Measurements from ENCODE around the gene NCAPG. TPM values are rescaled to one million over a fixed set of nuclear protein-coding genes. Genes with fewer than 3 reads are reported as not detected.

NCAPG gene
- total and polyA plus RNA-seq, 7 donors: 0.13 to 0.44 (median 0.30) TPM

DNA sequence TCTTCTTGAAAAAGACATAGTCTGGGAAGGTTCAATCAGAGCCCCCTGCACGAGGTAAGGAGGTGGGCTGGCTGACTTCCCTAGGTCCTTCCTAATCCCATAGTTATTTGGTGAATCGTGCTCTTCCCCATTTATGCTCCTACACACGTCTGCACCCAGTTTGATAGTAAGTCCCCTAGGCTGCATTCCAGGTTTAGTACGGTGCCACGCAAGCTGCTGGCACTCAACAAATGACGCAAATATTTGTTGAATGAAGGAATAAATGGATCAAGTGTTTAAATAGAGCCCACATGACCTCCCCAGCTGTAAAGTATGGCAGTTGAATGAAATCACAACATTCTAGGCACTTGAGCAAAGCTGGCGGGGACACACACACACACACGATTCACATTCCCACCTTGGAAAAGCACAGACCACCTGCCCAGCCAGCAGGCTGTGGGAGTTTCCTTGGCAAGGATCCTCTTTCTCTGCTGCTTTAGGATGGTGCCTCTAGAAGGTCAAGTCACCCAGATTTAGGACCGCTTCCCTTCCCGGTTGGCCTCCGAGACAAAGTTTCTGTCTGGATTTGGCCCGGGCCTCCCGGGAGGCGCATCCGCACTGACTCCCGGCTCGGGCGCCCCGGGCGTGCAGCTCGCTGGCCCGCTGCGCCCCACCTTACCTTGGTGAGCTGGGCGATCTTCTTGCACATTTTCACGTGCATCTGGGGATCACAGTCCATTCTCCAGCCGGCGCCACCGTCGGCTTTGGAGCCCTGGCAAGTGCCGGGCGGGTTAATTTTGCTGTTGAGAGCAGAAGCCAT, 30.1 kb upstream of the NCAPG start:
- peak; percentile 42 to 65 (median 52) for ATAC-seq

DNA sequence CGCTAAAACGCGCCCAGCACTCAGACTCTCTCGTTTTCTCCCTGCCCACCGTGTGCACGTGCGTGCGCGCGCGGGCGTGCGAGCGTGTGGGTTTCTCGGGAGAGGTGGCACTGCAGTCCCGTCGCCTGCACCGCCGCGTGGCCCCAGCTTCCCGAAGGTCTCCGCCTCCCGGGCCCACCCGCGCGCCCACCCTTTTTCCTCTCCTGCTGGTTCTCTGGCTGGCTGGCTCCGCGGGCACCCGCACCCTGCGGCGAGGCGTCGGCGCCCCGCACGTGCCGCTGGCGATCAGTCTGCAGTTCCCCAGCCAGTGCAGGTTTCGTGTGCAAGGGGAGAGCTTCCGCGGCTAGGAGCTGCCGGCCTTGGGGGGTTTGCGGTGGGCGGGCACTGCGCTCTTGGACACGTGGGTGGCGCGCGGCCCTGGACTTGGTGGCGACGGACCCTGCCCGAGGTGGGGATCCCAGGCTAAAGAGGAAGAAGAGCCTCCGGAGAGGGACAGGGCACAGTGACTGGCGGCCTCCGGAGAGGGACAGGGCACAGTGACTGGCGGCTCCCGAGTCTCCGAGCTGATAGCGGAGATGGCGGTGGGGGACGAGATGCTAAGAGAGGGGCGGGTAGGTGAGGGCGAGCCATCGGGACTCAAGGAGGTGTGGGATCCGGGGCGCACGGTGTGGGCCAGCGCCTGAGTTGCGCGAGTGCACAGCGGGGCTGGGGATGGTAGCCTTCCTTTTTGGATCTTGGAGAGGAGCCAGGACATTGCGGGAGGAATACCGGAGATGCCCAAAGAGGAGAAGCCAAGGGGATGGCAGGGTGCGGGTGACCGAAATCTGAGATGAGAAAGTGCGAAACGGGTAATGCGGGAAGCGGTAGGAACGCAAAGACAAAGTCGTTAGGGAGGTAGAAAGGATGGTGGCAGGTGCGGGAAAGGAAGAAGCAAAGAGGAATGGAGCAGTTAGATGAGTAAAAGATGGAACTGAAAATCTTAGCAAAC, 29.2 kb upstream of the NCAPG start, which contains the start of gene FAM184B:
FAM184B (minus strand) TSS at position 322 of the 988 bp plus-strand sequence. CDS start 322 bp downstream, outside the sequence.
- H3K9me3 ChIP-seq: no peaks in the 10 kb centered on the region
- H3K27ac ChIP-seq: no peak within 1 kb of the TSS
- DNase-seq: peak in 1 of 2 donors; percentile 55
- no peaks in the 10 kb centered on the region for H3K36me3 ChIP-seq (ENCODE audit: insufficient read depth in 1 of 2, low read depth in 1 of 2)
- TF ChIP-seq, protein P1, sequence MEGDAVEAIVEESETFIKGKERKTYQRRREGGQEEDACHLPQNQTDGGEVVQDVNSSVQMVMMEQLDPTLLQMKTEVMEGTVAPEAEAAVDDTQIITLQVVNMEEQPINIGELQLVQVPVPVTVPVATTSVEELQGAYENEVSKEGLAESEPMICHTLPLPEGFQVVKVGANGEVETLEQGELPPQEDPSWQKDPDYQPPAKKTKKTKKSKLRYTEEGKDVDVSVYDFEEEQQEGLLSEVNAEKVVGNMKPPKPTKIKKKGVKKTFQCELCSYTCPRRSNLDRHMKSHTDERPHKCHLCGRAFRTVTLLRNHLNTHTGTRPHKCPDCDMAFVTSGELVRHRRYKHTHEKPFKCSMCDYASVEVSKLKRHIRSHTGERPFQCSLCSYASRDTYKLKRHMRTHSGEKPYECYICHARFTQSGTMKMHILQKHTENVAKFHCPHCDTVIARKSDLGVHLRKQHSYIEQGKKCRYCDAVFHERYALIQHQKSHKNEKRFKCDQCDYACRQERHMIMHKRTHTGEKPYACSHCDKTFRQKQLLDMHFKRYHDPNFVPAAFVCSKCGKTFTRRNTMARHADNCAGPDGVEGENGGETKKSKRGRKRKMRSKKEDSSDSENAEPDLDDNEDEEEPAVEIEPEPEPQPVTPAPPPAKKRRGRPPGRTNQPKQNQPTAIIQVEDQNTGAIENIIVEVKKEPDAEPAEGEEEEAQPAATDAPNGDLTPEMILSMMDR (IDR thresholded peaks at IDR 0.05): no peak
- WGBS, 3 donors: 1 to 3% (median 2%) methylated on average over 73 to 82 of the region's 82 CpGs
- peaks cover 0 to 3% (median 0%) of the 10 kb centered on the region in 3 donors for H3K27me3 ChIP-seq (ENCODE audit: insufficient read depth in 3 of 3, low read length in 2 of 3)
- intact Hi-C loops (cut with DNase I): no loop called here
- H3K4me1 ChIP-seq: peaks cover 3% of the 10 kb centered on the region
- ATAC-seq: peak; percentile 59 to 79 (median 64)
- H3K4me3 ChIP-seq: peak within 1 kb of the TSS; percentile 69

More for the DNA sequence above, 30.1 kb upstream of the NCAPG start:
- Histone ChIP-seq H3K4me1 (peaks cover 3% of the 10 kb centered on the region), H3K27ac (no peak overlapping the region), H3K4me3 (peak overlapping the region; percentile 69), H3K27me3 (ENCODE audit: insufficient read depth in 3 of 3, low read length in 2 of 3) (peaks cover 0 to 3% (median 0%) of the 10 kb centered on the region in 3 donors), H3K9me3 (no peaks in the 10 kb centered on the region), H3K36me3 (ENCODE audit: insufficient read depth in 1 of 2, low read depth in 1 of 2) (no peaks in the 10 kb centered on the region)
- WGBS, 3 donors: 6 to 11% (median 6%) methylated on average over 31 of the region's 31 CpGs
- TF ChIP-seq, protein P1 (IDR thresholded peaks at IDR 0.05): no peak
- DNase-seq: no peak
- intact Hi-C loops (cut with DNase I): no loop called here

DNA sequence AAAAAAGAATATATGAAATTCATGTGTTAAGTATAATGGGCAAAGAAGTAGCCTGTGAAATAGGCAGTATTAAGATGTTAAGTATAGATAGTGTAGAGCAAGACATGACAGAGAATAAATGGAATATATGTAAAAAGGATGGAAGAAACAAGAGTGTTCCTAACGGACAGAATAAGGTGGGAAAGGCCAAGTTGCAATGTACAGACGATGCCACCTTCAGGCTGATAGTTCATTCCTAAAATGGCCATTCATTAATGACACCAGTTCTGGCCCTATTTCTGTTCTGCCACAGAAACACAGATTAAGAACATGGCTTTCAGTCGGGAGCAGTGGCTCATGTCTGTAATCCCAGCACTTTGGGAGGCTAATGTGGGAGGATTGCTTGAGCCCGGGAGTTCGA, 24.9 kb upstream of the NCAPG start:
- intact Hi-C loops (cut with DNase I): no loop called here
- no peak for DNase-seq
- H3K4me1 ChIP-seq: peaks cover 3% of the 10 kb centered on the region
- WGBS, 3 donors: 56 to 69% (median 66%) methylated on average over 5 of the region's 5 CpGs
- H3K36me3 ChIP-seq (ENCODE audit: insufficient read depth in 1 of 2, low read depth in 1 of 2): no peaks in the 10 kb centered on the region
- H3K27ac ChIP-seq: no peak overlapping the region
- no peak overlapping the region for H3K4me3 ChIP-seq
- TF ChIP-seq, protein P1 (IDR thresholded peaks at IDR 0.05): no peak
- no peaks in the 10 kb centered on the region for H3K9me3 ChIP-seq
- ATAC-seq: no peak
- no peaks in the 10 kb centered on the region for H3K27me3 ChIP-seq (ENCODE audit: insufficient read depth in 3 of 3, low read length in 2 of 3)

DNA sequence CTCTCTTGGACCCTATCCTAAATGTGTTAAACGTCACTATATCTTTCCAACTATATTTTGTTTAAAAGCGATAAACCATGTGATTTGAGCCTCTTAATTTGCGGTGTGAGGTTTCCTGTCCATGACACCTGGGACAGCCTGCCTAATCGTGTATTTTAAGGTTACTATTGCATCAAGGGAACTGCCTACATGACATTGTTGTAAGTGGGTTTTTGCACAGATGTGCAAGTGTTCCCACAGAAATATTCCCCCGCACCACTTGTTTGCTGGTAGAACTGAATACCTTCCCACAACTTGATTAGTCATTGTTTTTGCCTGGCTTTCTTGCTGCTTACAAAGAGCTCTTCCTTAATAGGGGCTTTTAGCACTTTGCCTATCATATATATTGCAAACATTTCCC, 24.2 kb upstream of the NCAPG start:
- TF ChIP-seq, protein P1 (IDR thresholded peaks at IDR 0.05): no peak
- Histone ChIP-seq H3K27me3 (ENCODE audit: insufficient read depth in 3 of 3, low read length in 2 of 3) (no peaks in the 10 kb centered on the region), H3K27ac (no peak overlapping the region), H3K36me3 (ENCODE audit: insufficient read depth in 1 of 2, low read depth in 1 of 2) (no peaks in the 10 kb centered on the region), H3K9me3 (no peaks in the 10 kb centered on the region), H3K4me1 (peaks cover 3% of the 10 kb centered on the region), H3K4me3 (no peak overlapping the region)
- no peak for ATAC-seq
- DNase-seq: no peak
- WGBS, 3 donors: 58 to 68% (median 59%) methylated on average over 5 of the region's 5 CpGs
- intact Hi-C loops (cut with DNase I): no loop called here
